T-helper 1 cell treated with Interleukin-12 subunit alpha and Interleukin-12 subunit beta and Interleukin-4 antibody, amounts not matched to agents 30 ng/mL and 1 ng/mL, for 36 hours (primary cell): ENCODE results near the gene RAB2B. TPM values are rescaled to one million over a fixed set of nuclear protein-coding genes. Genes with fewer than 3 reads are reported as not detected.

Experiments
- total RNA-seq: library from RNA; stranded (reverse); gene quantifications from 2 replicates; pipeline ENCODE4 v1.2.3, GENCODE V29; 2022

The RAB2B gene
- total RNA-seq, 1 donor from 2014 or later = 35.4 TPM

Other genes starting within 250 kb of the RAB2B start
- gene HNRNPC, start 207.5 kb downstream of the RAB2B start, total RNA-seq = 713 and 715 TPM in 2 replicates
- gene RPGRIP1, start 196.9 kb downstream of the RAB2B start, total RNA-seq = not detected in 2 replicates
- 104 and 111 TPM in 2 replicates for gene SUPT16H, start 92.9 kb downstream of the RAB2B start, total RNA-seq
- gene CHD8, start 20.8 kb downstream of the RAB2B start, total RNA-seq = 135 and 141 TPM in 2 replicates
- 84.3 and 96.9 TPM in 2 replicates for gene TOX4, start 236 bp upstream of the RAB2B start, total RNA-seq
- gene METTL3, start 34.4 kb upstream of the RAB2B start, total RNA-seq = 72.8 and 74.0 TPM in 2 replicates
- gene SALL2, start 49.4 kb upstream of the RAB2B start, total RNA-seq = 1.2 and 1.4 TPM in 2 replicates
- not detected in 2 replicates for gene OR10G3, start 103.1 kb upstream of the RAB2B start, total RNA-seq
- not detected in 2 replicates for gene OR10G2, start 158.0 kb upstream of the RAB2B start, total RNA-seq
- gene OR4E2, start 176.9 kb upstream of the RAB2B start, total RNA-seq = not detected in 2 replicates
- 0.05 TPM in 1 of 2 replicates, not detected in the other for gene OR4E1, start 196.9 kb upstream of the RAB2B start, total RNA-seq